ACHN (cell line): ENCODE results near the gene NUBP2.
A peak's percentile ranks its signal among the peaks of the same experiment; 100 is the strongest.
"Not testable (repeated sequence)": the region's sequence is repeated elsewhere in the genome, so short reads cannot be mapped to it uniquely, and the experiment has no call there.

Source experiments
- DNase-seq: peaks from one replicate; pipeline ENCODE4 v3.0.0-alpha.2; 2015
- in situ Hi-C: cut with HindIII; loops from 2 replicates; pipeline ENCODE4 v1.10.0; 2017; ENCODE audit warnings: low sequenced_read_pairs, low pct_ligation_motif_present, low pct_unique_long_range_greater_than_20kb

The NUBP2 gene

DNA sequence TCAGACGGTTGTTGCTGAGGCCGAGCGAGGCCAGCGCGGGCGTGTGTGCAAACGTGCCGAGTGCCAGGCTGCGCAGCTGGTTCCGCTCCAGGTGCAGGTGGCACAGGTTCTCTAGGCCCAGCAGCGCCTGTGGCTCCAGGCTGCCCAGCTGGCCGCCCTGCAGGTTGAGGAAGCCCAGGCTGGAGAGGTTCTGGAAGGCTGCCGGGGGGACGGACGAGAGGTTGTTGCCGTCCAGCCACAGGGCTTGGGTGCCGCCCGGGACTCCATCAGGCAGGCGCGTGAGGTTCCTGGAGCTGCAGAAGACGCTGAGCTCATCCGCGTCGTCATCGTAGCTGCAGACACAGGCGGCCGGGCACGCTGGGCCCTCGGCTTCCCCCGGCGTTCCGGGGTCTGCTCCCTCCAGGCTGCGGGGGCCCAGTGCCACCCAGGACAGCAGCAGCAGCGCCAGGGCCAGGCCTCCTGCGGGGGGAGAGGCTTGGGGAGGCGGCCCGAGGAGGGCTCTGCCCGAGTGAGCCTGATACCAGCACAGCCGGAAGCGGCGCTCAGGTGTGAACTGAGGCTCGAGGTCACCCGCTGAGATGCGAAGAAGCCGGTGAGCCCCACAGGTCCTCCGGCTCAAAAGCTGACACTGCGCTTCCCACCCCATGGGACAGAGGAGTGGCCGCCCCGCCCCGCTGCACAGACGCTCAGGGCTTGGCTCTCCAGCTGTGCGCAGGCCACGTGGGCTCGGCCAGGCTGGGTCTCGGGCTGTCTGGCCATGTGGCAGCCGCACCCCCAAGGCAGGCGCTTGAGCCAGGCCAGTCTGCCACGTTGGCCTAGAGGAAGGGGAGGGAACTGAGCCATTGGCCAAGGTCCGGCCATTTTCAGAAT is 9.4 kb downstream of the NUBP2 start:
- in situ Hi-C loops, result no loop called here
- no peak for DNase-seq

- in situ Hi-C loops, result no loop called here
- no peak for DNase-seq
Measured at GRCh38 chr16:1792836-1793577, 10.2 kb downstream of the NUBP2 start.

DNA sequence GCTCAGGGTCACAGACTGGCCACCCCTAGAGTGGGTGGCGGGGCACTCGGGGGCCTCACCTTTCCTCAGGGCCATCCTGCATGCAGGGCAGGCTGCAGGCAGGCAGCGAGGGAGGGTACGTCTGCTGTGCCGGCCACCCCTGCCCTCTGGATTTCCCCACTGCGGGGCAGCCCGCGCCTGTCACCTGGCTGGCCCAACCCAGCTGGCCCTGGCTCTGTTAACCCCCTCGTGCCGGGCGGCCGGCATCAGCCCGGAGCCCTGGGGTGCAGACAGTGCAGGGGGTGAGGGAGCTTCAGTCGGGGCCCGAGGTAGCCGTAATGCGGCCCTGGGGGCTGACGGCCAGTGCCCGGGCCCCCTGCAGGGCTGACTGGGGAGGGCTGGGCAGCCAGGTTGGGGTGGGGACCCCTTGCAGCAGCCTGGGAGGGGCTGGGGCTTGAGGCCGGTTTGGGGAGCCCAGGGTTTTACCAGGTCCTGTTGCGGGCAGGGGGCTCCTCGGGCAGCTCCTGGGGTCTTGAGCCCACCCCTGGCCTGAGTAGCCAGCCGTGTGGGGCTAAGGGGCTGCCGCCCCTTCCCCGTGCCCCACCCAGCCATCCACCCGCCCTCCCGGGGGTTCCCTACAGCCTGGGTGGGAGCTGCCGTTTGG is 10.9 kb downstream of the NUBP2 start, which contains the start of gene IGFALS:
IGFALS (minus strand) TSS at position 128 of the 643 bp plus-strand sequence; CDS start at position 75, 53 bp downstream.
- in situ Hi-C loops, result no loop called here
- DNase-seq, result no peak

DNA sequence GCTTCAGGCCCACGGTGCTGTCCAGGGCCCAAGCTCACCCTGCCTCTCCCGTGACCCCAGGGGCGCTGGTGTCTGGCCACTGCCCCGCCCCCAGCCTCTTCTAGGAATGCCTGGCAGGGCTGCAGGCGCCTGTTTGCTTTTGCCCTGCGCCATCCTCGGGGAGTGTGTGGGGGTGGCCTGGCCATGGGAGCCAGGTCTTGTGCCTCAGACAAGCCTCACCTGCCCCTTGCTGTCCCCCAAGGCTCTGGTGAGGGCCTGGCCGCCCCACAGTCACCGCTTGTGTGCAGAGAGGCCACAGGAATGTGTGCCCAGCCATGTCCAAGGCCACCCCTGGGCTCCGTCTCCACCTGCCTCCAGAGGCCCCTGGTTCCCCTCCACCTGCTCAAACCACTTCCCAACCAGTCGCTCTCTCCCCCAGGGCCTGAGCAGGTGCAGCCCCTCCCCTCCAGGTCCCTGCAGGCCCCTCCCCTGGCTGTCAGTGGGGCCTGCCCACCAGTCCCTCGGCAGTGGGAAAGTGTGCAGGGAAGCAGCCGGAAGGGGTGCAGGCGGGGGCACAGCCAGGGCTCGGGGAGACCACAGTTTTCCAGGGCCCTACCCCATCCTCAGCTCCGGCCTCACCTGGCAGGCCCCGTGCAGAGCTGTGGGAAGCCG is 11.6 kb downstream of the NUBP2 start:
- in situ Hi-C loops, result no loop called here
- DNase-seq, result no peak

- in situ Hi-C loops, result no loop called here
Measured at GRCh38 chr16:1794908-1795666, 12.3 kb downstream of the NUBP2 start.

DNA sequence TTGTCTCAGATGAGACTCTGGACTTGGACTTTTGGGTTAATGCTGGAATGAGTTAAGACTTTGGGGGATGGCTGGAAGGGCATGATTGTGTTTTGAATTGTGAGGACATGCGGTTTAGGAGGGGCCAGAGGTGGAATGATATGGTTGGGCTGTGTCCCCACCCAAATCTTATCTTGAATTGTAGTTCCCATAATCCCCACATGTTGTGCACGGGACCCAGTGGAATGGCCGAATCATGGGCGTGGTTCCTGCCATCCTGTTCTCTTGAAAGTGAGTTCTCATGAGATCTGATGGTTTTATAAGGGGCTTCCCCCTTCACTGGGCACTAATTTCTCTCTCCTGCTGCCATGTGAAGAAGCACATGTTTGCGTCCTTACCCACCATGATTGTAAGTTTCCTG is 16.5 kb downstream of the NUBP2 start:
- in situ Hi-C loops, DNase-seq: not testable (repeated sequence)

More at GRCh38 chr16:1794908-1795666, 12.3 kb downstream of the NUBP2 start:
- no peak for DNase-seq

DNA sequence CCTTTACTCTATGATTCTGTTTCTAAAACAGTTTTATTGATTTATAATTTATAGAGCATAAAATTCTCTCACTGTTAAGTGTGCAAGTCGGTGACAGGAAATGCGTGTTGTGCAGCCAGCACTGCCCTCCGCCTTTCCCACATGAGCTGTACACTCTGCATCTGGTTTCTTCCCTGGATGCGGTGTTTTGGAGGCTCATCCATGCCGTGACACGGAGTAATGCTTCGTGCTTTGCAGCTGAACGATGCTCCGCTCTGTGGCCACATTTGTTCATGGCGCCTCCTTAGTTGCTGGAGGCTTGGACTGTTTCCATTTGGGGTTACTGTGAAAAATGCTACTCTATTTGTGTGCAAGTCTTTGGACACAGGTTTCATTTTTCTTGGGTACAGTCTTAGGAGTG is 17.9 kb downstream of the NUBP2 start:
- in situ Hi-C loops, result no loop called here
- no peak for DNase-seq

DNA sequence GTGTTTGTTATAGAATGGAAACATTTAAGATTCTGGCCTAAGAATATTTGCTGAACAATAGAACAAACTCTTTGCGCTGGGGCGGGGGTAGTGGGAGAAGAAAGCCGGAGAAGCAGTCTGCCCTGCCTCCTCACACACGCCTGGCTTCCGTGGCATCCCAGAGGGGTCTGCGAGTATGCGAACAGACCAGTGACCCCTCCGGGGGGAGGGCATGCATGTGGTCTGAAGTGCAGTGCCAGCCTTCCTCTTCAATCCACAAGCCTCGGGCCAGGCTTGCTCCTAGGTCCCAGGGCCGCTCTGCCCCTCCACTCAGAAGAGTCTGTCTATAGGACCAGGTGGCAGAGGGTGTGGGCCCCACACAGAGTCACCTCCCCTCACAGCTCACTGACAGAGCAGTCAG is 24.9 kb downstream of the NUBP2 start:
- in situ Hi-C loops, result no loop called here
- DNase-seq, result no peak

DNA sequence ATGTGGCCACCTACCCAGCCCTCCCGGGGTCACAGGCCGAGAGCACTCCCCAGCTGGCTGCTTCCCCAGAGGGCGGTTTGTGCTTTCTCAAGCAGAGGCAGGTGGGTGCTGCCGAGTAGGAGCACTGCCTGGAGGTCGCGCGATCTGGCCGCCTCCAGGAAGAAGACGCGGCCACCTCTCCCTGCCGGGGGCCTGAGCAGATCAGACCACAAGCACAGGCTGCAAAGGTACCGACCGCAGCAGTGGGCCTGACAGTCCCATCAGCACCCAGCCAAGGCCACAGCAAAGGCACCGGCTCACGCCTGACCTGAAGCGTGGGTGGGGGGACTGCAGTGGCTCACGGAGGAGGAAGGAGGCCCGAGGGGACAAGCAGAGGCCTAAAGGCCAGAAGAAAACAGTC is 25.9 kb downstream of the NUBP2 start:
- DNase-seq, result no peak
- in situ Hi-C loops, result no loop called here

DNA sequence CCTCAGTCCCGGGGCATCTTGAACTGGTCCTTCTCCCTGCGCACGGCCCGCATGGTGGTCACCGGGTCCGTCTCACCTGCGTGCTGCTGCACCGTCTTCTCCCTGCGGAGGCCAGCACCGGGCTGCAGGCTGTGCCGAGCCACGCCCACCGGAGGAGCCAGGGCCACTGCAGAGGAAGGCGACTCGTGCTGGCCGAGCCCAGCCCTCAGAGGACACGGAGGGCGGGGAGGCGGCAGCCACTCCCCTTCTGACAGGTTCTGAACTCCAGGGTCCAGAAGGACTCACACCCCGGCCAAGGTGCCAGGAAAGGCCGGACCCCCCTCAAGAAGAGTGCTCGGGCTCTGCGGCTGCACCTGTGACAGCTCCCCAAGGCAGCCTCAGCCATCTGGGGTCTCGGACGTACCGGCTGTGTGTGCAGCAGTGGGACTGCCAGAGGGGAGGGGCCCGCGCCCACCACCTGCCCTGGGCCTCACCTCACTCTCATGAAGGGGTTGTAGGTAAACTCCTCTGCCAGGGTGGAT is 26.6 kb downstream of the NUBP2 start:
- no peak for DNase-seq
- in situ Hi-C loops, result no loop called here

GRCh38 chr16:1810106-1810505 is 27.3 kb downstream of the NUBP2 start:
- in situ Hi-C loops, result no loop called here
- DNase-seq, result no peak

- DNase-seq, result no peak
- in situ Hi-C loops, result no loop called here
Measured at GRCh38 chr16:1810536-1810935, 27.8 kb downstream of the NUBP2 start.

GRCh38 chr16:1812732-1813163 is 30.0 kb downstream of the NUBP2 start:
- peak; percentile 19 for DNase-seq
- in situ Hi-C loops, result no loop called here

GRCh38 chr16:1815461-1815860 is 32.7 kb downstream of the NUBP2 start:
- in situ Hi-C loops, result no loop called here
- DNase-seq, result no peak

- in situ Hi-C loops, result no loop called here
- no peak for DNase-seq
Measured at GRCh38 chr16:1816396-1817275, 33.9 kb downstream of the NUBP2 start.

DNA sequence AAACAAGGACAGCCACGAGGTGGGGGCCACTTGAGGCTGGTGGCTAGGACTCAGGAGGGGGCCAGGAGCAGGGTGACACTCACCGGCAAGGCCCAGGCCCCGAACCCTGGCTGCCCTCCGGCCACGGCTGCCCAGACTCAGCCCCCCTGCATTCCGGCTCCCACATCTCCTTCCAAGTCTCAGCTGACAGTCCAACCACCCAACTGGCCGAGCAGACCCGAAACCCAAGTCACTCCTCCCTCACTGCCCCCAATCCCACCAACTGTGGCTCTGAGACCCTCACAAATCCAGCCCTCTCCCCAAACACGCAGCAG is 34.5 kb downstream of the NUBP2 start:
- in situ Hi-C loops, result no loop called here
- no peak for DNase-seq

- in situ Hi-C loops, result no loop called here
Measured at GRCh38 chr16:1817716-1818115, 35.0 kb downstream of the NUBP2 start.

More at GRCh38 chr16:1817716-1818115, 35.0 kb downstream of the NUBP2 start:
- no peak for DNase-seq
